HepG2 (cell line): ENCODE measurements around the gene CEP131. TPM values are rescaled to one million over a fixed set of nuclear protein-coding genes. Genes with fewer than 3 reads are reported as not detected.
A peak's percentile ranks its signal among the peaks of the same experiment; 100 is the strongest.

ENCODE experiments used
- HNF4A ChIP-seq: sonication (generic); formaldehyde crosslinking; IDR thresholded peaks from 2 replicates; pipeline ENCODE4 v1.4.0; 2020; ENCODE audit warnings: missing genetic modification reagents
- MIXL1 ChIP-seq: IDR thresholded peaks from 2 replicates; pipeline ENCODE4 v1.6.1; 2016
- NFE2L2 ChIP-seq: fragments of 150-350 bp; IDR thresholded peaks from 2 replicates; pipeline ENCODE4 v1.6.1; 2014; ENCODE audit warnings: low read length
- SMAD3 ChIP-seq: sonication (generic); formaldehyde crosslinking; IDR thresholded peaks from 2 replicates; pipeline ENCODE4 v1.4.0; 2020; ENCODE audit warnings: missing genetic modification reagents
- ZBTB7B ChIP-seq: sonication (generic); formaldehyde crosslinking; IDR thresholded peaks from 2 replicates; pipeline ENCODE4 v1.4.0; 2020; ENCODE audit warnings: missing genetic modification reagents
- ZMYM2 ChIP-seq: sonication (generic); formaldehyde crosslinking; IDR thresholded peaks from 2 replicates; pipeline ENCODE4 v1.8.0; 2022; ENCODE audit warnings: mild to moderate bottlenecking, missing genetic modification reagents
- ZNF230 ChIP-seq: sonication (generic); formaldehyde crosslinking; IDR thresholded peaks from 2 replicates; pipeline ENCODE4 v1.4.0; 2020; ENCODE audit warnings: mild to moderate bottlenecking, missing genetic modification reagents
- ZNF451 ChIP-seq: sonication (generic); formaldehyde crosslinking; IDR thresholded peaks from 2 replicates; pipeline ENCODE4 v1.5.0; 2020; ENCODE audit warnings: mild to moderate bottlenecking, missing genetic modification reagents
- ZNF703 ChIP-seq: sonication (generic); formaldehyde crosslinking; IDR thresholded peaks from 2 replicates; pipeline ENCODE4 v1.5.1; 2020; ENCODE audit warnings: missing genetic modification reagents, mild to moderate bottlenecking, moderate library complexity, borderline replicate concordance
- polyA plus RNA-seq, 8 experiments: library from polyadenylated mRNA; depleted of rRNA in 3 of 8; stranded (reverse) in 7 of 8; unstranded in 1 of 8; fragments of >200 nt; fragmentation: Illumina TruSeq in 4 of 8; extraction: Trizol in 4 of 8; gene quantifications; 2 replicates each; pipeline versions ENCODE4 v1.2.1 to v1.2.3, GENCODE V29; 2011 to 2016; ENCODE audit warnings: low read depth in 4 of 8, missing spikeins in 1 of 8, mixed read lengths in 1 of 8; ENCODE audit not compliant: insufficient read depth in 1 of 8
- total RNA-seq, 5 experiments: library from RNA; depleted of rRNA; stranded (reverse); fragments of >200 nt; fragmentation: Illumina TruSeq; extraction: Trizol; gene quantifications; 2 replicates each; pipeline ENCODE4 v1.2.3, GENCODE V29; 2016; ENCODE audit warnings: low read depth in 1 of 5
- TF ChIP-seq, protein P1 (sequence below), 2 experiments: sonication (generic) in 1 of 2; formaldehyde crosslinking in 1 of 2; IDR thresholded peaks; 2 replicates each; pipeline versions ENCODE4 v1.4.0 to v1.6.1; 2016 to 2020; ENCODE audit warnings: borderline replicate concordance in 1 of 2, low read depth in 1 of 2, mild to moderate bottlenecking in 1 of 2, missing genetic modification reagents in 1 of 2
- TF ChIP-seq, protein P2 (sequence below): sonication (generic); formaldehyde crosslinking; IDR thresholded peaks from 2 replicates; pipeline ENCODE4 v1.8.0; 2022; ENCODE audit warnings: missing genetic modification reagents, mild to moderate bottlenecking, moderate library complexity, borderline replicate concordance
- TF ChIP-seq, protein P3 (sequence below), 2 experiments: fragments of 450-650 bp in 1 of 2; sonication (generic) in 1 of 2; formaldehyde crosslinking in 1 of 2; IDR thresholded peaks; 2 replicates each; pipeline versions ENCODE4 v1.6.1 to v1.8.0; 2016 to 2022; ENCODE audit warnings: antibody characterized with exemption in 1 of 2, mild to moderate bottlenecking in 1 of 2, missing genetic modification reagents in 1 of 2

The CEP131 gene
- total and polyA plus RNA-seq, 2 of the 13 experiments (the other 11 are each of a cell fraction or from before 2014, with no cell fraction given) = 5.0 to 16.8 TPM

DNA sequence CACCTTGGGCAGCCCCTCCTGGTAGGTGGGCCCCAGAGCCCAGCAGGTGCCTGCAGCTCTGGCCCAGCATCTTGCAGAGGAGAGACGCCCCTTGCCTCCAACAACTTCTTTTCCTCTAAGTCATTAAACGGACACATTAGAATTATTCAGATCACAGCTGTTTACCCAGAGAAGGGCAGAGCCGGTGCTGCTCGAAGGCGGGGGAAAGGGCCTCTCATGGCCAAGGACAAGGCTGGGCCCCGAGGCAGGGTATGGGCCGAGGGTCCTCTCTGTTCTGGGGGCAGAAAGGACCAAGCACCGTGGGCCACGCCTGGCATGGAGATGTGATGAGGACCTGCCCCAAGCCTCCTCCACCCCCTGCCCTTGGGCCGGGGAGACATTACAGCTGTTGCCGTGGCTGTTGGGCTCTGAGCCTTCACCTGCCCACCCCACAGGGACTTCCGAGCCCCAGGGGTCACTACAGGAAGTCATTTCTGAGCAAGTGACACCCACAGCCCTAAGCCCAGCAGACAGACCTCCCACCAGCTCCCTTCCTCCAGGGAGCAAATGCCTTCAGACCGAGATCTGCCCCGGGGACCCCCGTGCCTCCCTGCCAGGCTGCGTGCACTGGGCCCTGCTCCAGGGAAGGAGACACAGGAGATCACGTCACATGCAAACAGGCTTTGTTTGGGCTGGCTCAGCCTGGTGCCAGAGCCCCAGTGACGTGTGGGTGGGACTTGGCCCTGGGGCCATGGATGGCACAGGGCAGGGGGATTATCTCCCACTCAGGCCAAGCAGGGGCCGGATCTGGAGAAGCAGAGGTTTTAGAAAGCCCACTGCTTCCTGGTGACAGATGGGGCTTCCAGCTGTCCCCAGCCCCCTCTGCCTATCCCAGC is 58.2 kb downstream of the CEP131 start (continued):
- TF ChIP-seq, protein P1, sequence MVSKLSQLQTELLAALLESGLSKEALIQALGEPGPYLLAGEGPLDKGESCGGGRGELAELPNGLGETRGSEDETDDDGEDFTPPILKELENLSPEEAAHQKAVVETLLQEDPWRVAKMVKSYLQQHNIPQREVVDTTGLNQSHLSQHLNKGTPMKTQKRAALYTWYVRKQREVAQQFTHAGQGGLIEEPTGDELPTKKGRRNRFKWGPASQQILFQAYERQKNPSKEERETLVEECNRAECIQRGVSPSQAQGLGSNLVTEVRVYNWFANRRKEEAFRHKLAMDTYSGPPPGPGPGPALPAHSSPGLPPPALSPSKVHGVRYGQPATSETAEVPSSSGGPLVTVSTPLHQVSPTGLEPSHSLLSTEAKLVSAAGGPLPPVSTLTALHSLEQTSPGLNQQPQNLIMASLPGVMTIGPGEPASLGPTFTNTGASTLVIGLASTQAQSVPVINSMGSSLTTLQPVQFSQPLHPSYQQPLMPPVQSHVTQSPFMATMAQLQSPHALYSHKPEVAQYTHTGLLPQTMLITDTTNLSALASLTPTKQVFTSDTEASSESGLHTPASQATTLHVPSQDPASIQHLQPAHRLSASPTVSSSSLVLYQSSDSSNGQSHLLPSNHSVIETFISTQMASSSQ (IDR thresholded peaks at IDR 0.05; ENCODE audit: low read depth) = no peak
- TF ChIP-seq, protein P1 (CRISPR knock-in tag; IDR thresholded peaks at IDR 0.05; ENCODE audit: borderline replicate concordance) = 0 out of 2 replicates have a peak, but pooled peaks have one; percentile 45
- no peak for TF ChIP-seq SMAD3 (CRISPR knock-in tag)
- TF ChIP-seq HNF4A (CRISPR knock-in tag) = 0 out of 2 replicates have a peak, but pooled peaks have one; percentile 27
- TF ChIP-seq MIXL1 = no peak
- TF ChIP-seq ZNF451 (CRISPR knock-in tag) = peak; percentile 67; the same call in 1 of the 2 replicates
- TF ChIP-seq ZBTB7B (CRISPR knock-in tag) = peak; percentile 79; the same call in 1 of the 2 replicates
- TF ChIP-seq ZNF230 = no peak
- no peak for TF ChIP-seq NFE2L2
- TF ChIP-seq, protein P2, sequence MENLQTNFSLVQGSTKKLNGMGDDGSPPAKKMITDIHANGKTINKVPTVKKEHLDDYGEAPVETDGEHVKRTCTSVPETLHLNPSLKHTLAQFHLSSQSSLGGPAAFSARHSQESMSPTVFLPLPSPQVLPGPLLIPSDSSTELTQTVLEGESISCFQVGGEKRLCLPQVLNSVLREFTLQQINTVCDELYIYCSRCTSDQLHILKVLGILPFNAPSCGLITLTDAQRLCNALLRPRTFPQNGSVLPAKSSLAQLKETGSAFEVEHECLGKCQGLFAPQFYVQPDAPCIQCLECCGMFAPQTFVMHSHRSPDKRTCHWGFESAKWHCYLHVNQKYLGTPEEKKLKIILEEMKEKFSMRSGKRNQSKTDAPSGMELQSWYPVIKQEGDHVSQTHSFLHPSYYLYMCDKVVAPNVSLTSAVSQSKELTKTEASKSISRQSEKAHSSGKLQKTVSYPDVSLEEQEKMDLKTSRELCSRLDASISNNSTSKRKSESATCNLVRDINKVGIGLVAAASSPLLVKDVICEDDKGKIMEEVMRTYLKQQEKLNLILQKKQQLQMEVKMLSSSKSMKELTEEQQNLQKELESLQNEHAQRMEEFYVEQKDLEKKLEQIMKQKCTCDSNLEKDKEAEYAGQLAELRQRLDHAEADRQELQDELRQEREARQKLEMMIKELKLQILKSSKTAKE (CRISPR knock-in tag) = no peak
- no peak for TF ChIP-seq ZNF703 (CRISPR knock-in tag)
- TF ChIP-seq, protein P3, sequence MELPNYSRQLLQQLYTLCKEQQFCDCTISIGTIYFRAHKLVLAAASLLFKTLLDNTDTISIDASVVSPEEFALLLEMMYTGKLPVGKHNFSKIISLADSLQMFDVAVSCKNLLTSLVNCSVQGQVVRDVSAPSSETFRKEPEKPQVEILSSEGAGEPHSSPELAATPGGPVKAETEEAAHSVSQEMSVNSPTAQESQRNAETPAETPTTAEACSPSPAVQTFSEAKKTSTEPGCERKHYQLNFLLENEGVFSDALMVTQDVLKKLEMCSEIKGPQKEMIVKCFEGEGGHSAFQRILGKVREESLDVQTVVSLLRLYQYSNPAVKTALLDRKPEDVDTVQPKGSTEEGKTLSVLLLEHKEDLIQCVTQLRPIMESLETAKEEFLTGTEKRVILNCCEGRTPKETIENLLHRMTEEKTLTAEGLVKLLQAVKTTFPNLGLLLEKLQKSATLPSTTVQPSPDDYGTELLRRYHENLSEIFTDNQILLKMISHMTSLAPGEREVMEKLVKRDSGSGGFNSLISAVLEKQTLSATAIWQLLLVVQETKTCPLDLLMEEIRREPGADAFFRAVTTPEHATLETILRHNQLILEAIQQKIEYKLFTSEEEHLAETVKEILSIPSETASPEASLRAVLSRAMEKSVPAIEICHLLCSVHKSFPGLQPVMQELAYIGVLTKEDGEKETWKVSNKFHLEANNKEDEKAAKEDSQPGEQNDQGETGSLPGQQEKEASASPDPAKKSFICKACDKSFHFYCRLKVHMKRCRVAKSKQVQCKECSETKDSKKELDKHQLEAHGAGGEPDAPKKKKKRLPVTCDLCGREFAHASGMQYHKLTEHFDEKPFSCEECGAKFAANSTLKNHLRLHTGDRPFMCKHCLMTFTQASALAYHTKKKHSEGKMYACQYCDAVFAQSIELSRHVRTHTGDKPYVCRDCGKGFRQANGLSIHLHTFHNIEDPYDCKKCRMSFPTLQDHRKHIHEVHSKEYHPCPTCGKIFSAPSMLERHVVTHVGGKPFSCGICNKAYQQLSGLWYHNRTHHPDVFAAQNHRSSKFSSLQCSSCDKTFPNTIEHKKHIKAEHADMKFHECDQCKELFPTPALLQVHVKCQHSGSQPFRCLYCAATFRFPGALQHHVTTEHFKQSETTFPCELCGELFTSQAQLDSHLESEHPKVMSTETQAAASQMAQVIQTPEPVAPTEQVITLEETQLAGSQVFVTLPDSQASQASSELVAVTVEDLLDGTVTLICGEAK (IDR thresholded peaks at IDR 0.05) = no peak
- TF ChIP-seq, protein P3 (CRISPR knock-in tag; IDR thresholded peaks at IDR 0.05) = peak; percentile 51; the same call in 1 of the 2 replicates
- TF ChIP-seq ZMYM2 (CRISPR knock-in tag) = peak; percentile 42; the same call in 1 of the 2 replicates
